Subcutaneous adipose tissue (tissue), 4 donors: ENCODE results near the gene RADIL. TPM values are rescaled to one million over a fixed set of nuclear protein-coding genes. Genes with fewer than 3 reads are reported as not detected.

Experiments used
- CTCF ChIP-seq: fragments of 450-650 bp; IDR thresholded peaks from one replicate; pipeline ENCODE4 v1.5.1; 2016; ENCODE audit warnings: low read depth, mild to moderate bottlenecking, control low read depth, antibody characterized with exemption, moderate library complexity
- total RNA-seq, 4 donors: library from RNA; depleted of rRNA; stranded (reverse); fragments of >200 nt; gene quantifications; one replicate each; pipeline ENCODE4 v1.1.0, GENCODE V29; 2016

RADIL gene
- total RNA-seq, 4 donors from 2014 or later: 5.4 to 7.7 (median 6.3) TPM

- TF ChIP-seq CTCF: no peak
Measured at GRCh38 chr7:4762121-4763055, 121.1 kb downstream of the RADIL start.

GRCh38 chr7:4760952-4761351 is 122.6 kb downstream of the RADIL start:
- no peak for TF ChIP-seq CTCF

DNA sequence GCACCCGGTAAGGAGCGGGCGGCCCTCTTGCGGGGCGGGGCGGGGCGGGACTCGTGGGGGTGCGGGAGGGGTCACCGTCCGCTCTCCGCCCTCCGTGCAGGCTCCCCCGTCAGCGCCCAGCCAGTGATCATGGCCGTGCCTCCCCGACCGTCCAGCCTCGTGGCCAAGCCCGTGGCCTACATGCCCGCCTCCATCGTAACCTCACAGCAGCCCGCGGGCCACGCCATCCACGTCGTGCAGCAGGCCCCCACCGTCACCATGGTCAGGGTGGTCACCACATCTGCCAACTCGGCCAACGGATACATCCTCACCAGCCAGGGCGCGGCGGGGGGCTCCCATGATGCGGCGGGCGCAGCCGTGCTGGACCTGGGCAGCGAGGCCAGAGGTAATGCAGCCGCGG is 124.3 kb downstream of the RADIL start:
- no peak for TF ChIP-seq CTCF

DNA sequence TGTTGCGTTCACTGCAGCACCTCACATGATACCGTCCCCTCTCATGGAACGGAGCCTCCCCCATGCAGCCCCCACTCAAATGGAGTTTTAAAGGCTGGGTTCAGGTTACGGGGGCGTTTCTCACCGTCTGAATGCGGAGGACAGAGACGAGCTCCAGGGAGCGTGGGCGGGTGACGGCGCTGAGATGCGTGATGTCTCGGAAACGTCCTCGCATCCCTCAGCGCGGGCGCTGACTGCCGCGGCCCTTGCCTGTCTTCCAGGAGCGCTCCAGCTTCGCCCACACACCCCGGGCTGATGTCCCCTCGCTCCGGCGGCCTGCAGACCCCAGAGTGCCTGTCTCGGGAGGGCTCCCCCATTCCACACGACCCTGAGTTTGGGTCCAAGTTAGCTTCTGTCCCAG is 124.7 kb downstream of the RADIL start:
- no peak for TF ChIP-seq CTCF

DNA sequence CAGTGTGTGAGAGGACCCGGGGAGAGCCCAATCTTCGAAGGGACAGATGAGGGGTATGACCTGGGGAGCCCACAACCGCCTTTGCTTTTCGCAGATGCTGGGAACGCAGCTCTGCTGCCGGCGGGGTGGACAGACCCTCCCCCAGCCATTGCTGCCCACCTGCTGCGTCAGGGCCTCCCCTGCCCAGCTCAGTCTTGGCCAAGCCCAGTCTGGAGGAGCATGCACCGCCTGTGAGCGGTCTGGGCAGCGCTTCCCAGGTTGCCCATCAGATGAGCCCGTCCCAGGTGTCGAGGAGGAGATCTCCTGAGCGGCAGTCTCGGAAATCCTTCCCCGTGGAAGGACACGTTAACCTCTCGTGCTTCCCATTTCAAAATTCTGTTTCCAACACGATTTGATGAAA is 125.4 kb downstream of the RADIL start:
- TF ChIP-seq CTCF: no peak

GRCh38 chr7:4755045-4755444 is 128.5 kb downstream of the RADIL start:
- TF ChIP-seq CTCF: no peak

DNA sequence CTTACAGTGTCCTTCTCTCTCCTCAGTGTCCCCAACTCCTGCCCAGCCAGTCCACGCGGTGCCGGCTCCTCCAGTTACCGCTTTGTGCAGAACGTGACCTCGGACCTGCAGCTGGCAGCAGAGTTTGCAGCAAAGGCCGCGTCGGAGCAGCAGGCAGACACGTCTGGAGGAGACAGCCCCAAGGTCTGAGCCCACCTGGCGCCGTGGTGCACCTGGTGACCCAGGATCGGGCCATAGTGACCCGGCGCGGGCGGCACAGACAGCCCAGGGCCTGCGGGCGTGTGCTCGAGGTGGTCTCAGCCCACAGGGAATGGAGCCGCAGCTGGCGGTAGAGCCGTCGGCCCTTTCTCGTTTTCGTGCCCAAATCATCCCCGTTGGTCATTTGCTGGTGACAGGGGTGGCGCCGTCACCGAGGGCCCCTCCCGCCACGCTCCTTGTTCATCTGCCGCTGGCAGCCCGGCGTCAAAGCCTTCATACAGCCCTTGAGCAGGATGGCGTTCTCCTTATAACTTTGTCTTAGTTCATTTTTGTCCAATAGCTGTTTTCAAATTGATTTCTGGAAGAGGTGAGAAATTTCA is 129.0 kb downstream of the RADIL start:
- TF ChIP-seq CTCF: no peak
